Measurements from ENCODE around the gene CDKN2B-AS1.
A peak's percentile ranks its signal among the peaks of the same experiment; 100 is the strongest.

CDKN2B-AS1 gene

GRCh38 chr9:22084336-22085035 lies 89.9 kb downstream of the CDKN2B-AS1 start:
- DNase-seq (ENCODE audit: low read depth, low spot score), result no peak

GRCh38 chr9:22088053-22088716 lies 93.6 kb downstream of the CDKN2B-AS1 start:
- no peak for DNase-seq (ENCODE audit: low read depth, low spot score)

- no peak for DNase-seq (ENCODE audit: low read depth, low spot score)
These were observed 94.1 kb downstream of the CDKN2B-AS1 start for GRCh38 chr9:22088717-22089061.

GRCh38 chr9:22097707-22098106 lies 103.1 kb downstream of the CDKN2B-AS1 start:
- peak; percentile 6 for DNase-seq (ENCODE audit: low read depth, low spot score)

- DNase-seq (ENCODE audit: low read depth, low spot score), result no peak
These were observed 104.2 kb downstream of the CDKN2B-AS1 start for GRCh38 chr9:22098643-22099332.

GRCh38 chr9:22100626-22101025 lies 106.0 kb downstream of the CDKN2B-AS1 start:
- DNase-seq (ENCODE audit: low read depth, low spot score), result no peak

GRCh38 chr9:22102146-22103053 lies 107.8 kb downstream of the CDKN2B-AS1 start:
- DNase-seq (ENCODE audit: low read depth, low spot score), result no peak

- DNase-seq (ENCODE audit: low read depth, low spot score), result no peak
These were observed 109.3 kb downstream of the CDKN2B-AS1 start for GRCh38 chr9:22103685-22104575.

GRCh38 chr9:22105005-22105722 lies 110.6 kb downstream of the CDKN2B-AS1 start:
- no peak for DNase-seq (ENCODE audit: low read depth, low spot score)

- no peak for DNase-seq (ENCODE audit: low read depth, low spot score)
These were observed 112.8 kb downstream of the CDKN2B-AS1 start for GRCh38 chr9:22107202-22108045.

- DNase-seq (ENCODE audit: low read depth, low spot score), result no peak
These were observed 114.2 kb downstream of the CDKN2B-AS1 start for GRCh38 chr9:22108581-22109370.

GRCh38 chr9:22111176-22111953 lies 116.8 kb downstream of the CDKN2B-AS1 start:
- no peak for DNase-seq (ENCODE audit: low read depth, low spot score)

- no peak for DNase-seq (ENCODE audit: low read depth, low spot score)
These were observed 117.3 kb downstream of the CDKN2B-AS1 start for GRCh38 chr9:22111954-22112247.

- no peak for DNase-seq (ENCODE audit: low read depth, low spot score)
These were observed 118.6 kb downstream of the CDKN2B-AS1 start for GRCh38 chr9:22112870-22113821.

GRCh38 chr9:22114956-22115355 lies 120.4 kb downstream of the CDKN2B-AS1 start:
- no peak for DNase-seq (ENCODE audit: low read depth, low spot score)

GRCh38 chr9:22116758-22117157 lies 122.2 kb downstream of the CDKN2B-AS1 start:
- DNase-seq (ENCODE audit: low read depth, low spot score), result no peak
